Colonic mucosa (tissue), 4 donors: ENCODE data around the gene CORO6. TPM values are rescaled to one million over a fixed set of nuclear protein-coding genes. Genes with fewer than 3 reads are reported as not detected.

Experiments used
- DNase-seq: peaks from one replicate; pipeline ENCODE4 v3.0.0-alpha.2; 2020
- H3K27ac ChIP-seq: fragments of 200-600 bp; one replicate; pipeline ENCODE4 v1.8.0; 2021
- H3K27me3 ChIP-seq: fragments of 200-600 bp; one replicate; pipeline ENCODE4 v1.8.0; 2021
- H3K36me3 ChIP-seq: fragments of 200-600 bp; one replicate; pipeline ENCODE4 v1.8.0; 2021
- H3K4me1 ChIP-seq: fragments of 200-600 bp; one replicate; pipeline ENCODE4 v1.8.0; 2021; ENCODE audit warnings: mild to moderate bottlenecking
- H3K4me3 ChIP-seq: fragments of 200-600 bp; one replicate; pipeline ENCODE4 v1.8.0; 2021
- H3K9ac ChIP-seq, 2 donors: one replicate each; pipeline ENCODE4 v1.7.0; 2013; ENCODE audit warnings: control low read depth in 2 of 2, low read depth in 2 of 2, low read length in 2 of 2
- H3K9me3 ChIP-seq: fragments of 200-600 bp; one replicate; pipeline ENCODE4 v1.8.0; 2021
- CTCF ChIP-seq: fragments of 200-600 bp; IDR thresholded peaks from one replicate; pipeline ENCODE4 v1.8.0; 2022; ENCODE audit warnings: antibody characterized with exemption, mild to moderate bottlenecking
- intact Hi-C: fragments of 100-400 bp; cut with DNase I; formaldehyde crosslinking; loops from one replicate; pipeline ENCODE4 v1.14.1; 2022
- total RNA-seq, 2 donors: library from RNA; stranded (reverse); fragmentation: NEBNext Ultra II Directional in 1 of 2; extraction: Animal tissue kit (Norgen Biotek cat#: 25700) in 1 of 2; gene quantifications; one replicate each; pipeline ENCODE4 v1.2.1, GENCODE V29; 2021
- donor health status: healthy.
- donor health status: DM: no; HTN: no; CAD: no.
- donor health status: DM: no; HTN: no; CAD: no.

The CORO6 gene
- total RNA-seq, 2 donors from 2014 or later = 0.62 to 2.5 TPM

- Histone ChIP-seq H3K36me3 (no peaks in the 10 kb centered on the region), H3K27me3 (no peaks in the 10 kb centered on the region), H3K4me3 (no peak overlapping the region), H3K4me1 (no peaks in the 10 kb centered on the region), H3K27ac (peak overlapping the region; percentile 2), H3K9ac (no peak overlapping the region), H3K9me3 (no peaks in the 10 kb centered on the region)
- DNase-seq = no peak
- TF ChIP-seq CTCF = no peak
- intact Hi-C loops = no loop called here
Measured at GRCh38 chr17:29664743-29665480, 42.2 kb upstream of the CORO6 start.

- Histone ChIP-seq H3K9me3 (no peaks in the 10 kb centered on the region), H3K27me3 (no peaks in the 10 kb centered on the region), H3K4me1 (no peaks in the 10 kb centered on the region), H3K4me3 (no peak overlapping the region), H3K27ac (no peak overlapping the region), H3K36me3 (no peaks in the 10 kb centered on the region), H3K9ac (no peak overlapping the region)
- DNase-seq = no peak
- intact Hi-C loops = no loop called here
- no peak for TF ChIP-seq CTCF
Measured at GRCh38 chr17:29663155-29663554, 40.4 kb upstream of the CORO6 start.

- Histone ChIP-seq H3K27me3 (no peaks in the 10 kb centered on the region), H3K9me3 (no peaks in the 10 kb centered on the region), H3K9ac (no peak overlapping the region), H3K27ac (no peak overlapping the region), H3K4me3 (no peak overlapping the region), H3K36me3 (no peaks in the 10 kb centered on the region), H3K4me1 (no peaks in the 10 kb centered on the region)
- intact Hi-C loops = no loop called here
- no peak for DNase-seq
- TF ChIP-seq CTCF = no peak
Measured at GRCh38 chr17:29661213-29661612, 38.5 kb upstream of the CORO6 start.

GRCh38 chr17:29659155-29659554 lies 36.4 kb upstream of the CORO6 start:
- Histone ChIP-seq H3K4me1 (no peaks in the 10 kb centered on the region), H3K36me3 (no peaks in the 10 kb centered on the region)
- intact Hi-C loops = no loop called here

GRCh38 chr17:29655323-29655722 lies 32.6 kb upstream of the CORO6 start:
- H3K9ac ChIP-seq = no peak overlapping the region
- no peaks in the 10 kb centered on the region for H3K27me3 ChIP-seq
- no peak overlapping the region for H3K4me3 ChIP-seq
- no peak for TF ChIP-seq CTCF
- intact Hi-C loops = no loop called here
- H3K36me3 ChIP-seq = no peaks in the 10 kb centered on the region
- DNase-seq = no peak
- H3K27ac ChIP-seq = no peak overlapping the region
- H3K9me3 ChIP-seq = no peaks in the 10 kb centered on the region
- H3K4me1 ChIP-seq = no peaks in the 10 kb centered on the region

More at GRCh38 chr17:29659155-29659554, 36.4 kb upstream of the CORO6 start:
- Histone ChIP-seq H3K9ac (no peak overlapping the region), H3K9me3 (no peaks in the 10 kb centered on the region), H3K4me3 (no peak overlapping the region), H3K27me3 (no peaks in the 10 kb centered on the region), H3K27ac (no peak overlapping the region)
- DNase-seq = no peak
- TF ChIP-seq CTCF = no peak
